Psoas muscle (tissue), 8 donors: ENCODE results near the gene KRT33A. TPM values are rescaled to one million over a fixed set of nuclear protein-coding genes. Genes with fewer than 3 reads are reported as not detected.
"Not testable (repeated sequence)": the region's sequence is repeated elsewhere in the genome, so short reads cannot be mapped to it uniquely, and the experiment has no call there.

Experiments used
- ATAC-seq, 4 donors: fragments of 200-7000 bp; cut with Tn5 transposase; one replicate each; pipeline ENCODE4 v1.9.1; 2020; ENCODE audit warnings: moderate library complexity in 3 of 4, mild to moderate bottlenecking in 2 of 4
- DNase-seq, 2 donors: peaks; one replicate each; pipeline ENCODE4 v3.0.0-alpha.2; 2020
- H3K27ac ChIP-seq: fragments of 200-600 bp; one replicate; pipeline ENCODE4 v1.8.0; 2022
- H3K27me3 ChIP-seq, 3 donors: fragments of 200-600 bp in 1 of 3; one replicate each; pipeline versions ENCODE4 v1.6.1 to v1.8.0; 2013 to 2022; ENCODE audit warnings: low read length in 2 of 3, mild to moderate bottlenecking in 2 of 3, moderate library complexity in 1 of 3; ENCODE audit not compliant: insufficient read depth in 3 of 3
- H3K36me3 ChIP-seq, 2 donors: fragments of 200-600 bp in 1 of 2; one replicate each; pipeline versions ENCODE4 v1.6.1 to v1.8.0; 2013 to 2022; ENCODE audit warnings: low read depth in 1 of 2, mild to moderate bottlenecking in 1 of 2, moderate library complexity in 1 of 2; ENCODE audit not compliant: insufficient read depth in 1 of 2
- H3K4me1 ChIP-seq: fragments of 200-600 bp; one replicate; pipeline ENCODE4 v1.8.0; 2022
- H3K4me3 ChIP-seq: fragments of 200-600 bp; one replicate; pipeline ENCODE4 v1.8.0; 2022; ENCODE audit warnings: mild to moderate bottlenecking
- H3K9me3 ChIP-seq: fragments of 200-600 bp; one replicate; pipeline ENCODE4 v1.8.0; 2022
- CTCF ChIP-seq: fragments of 200-600 bp; IDR thresholded peaks from one replicate; pipeline ENCODE4 v1.8.0; 2022; ENCODE audit warnings: antibody characterized with exemption
- WGBS, 3 donors: extraction: QIAGEN DNeasy Blood & Tissue Kit; methylation state at CpG; one replicate each; pipeline versions ENCODE4 v1.1.6 to v1.1.7; 2013; 5-methylcytosine and 5-hydroxymethylcytosine counted together
- intact Hi-C, 2 donors: fragments of 100-400 bp; cut with DNase I; formaldehyde crosslinking; loops; one replicate each; pipeline versions ENCODE4 v1.11.0 to v1.14.2; 2022
- polyA plus RNA-seq, 3 donors: library from polyadenylated mRNA; stranded (reverse); fragments of 200-250 nt; gene quantifications; one replicate each; pipeline ENCODE4 v1.2.3, GENCODE V29; 2013
- total RNA-seq, 4 donors: library from RNA; stranded (reverse); fragmentation: NEBNext Ultra II Directional in 2 of 4; extraction: Animal tissue kit (Norgen Biotek cat#: 25700) in 2 of 4; gene quantifications; one replicate each; pipeline versions ENCODE4 v1.2.1 to v1.2.4, GENCODE V29; 2021 to 2023
- donor health status: healthy with polysubstance abuse.
- donor health status: DM: no; HTN: no; CAD: no; lungs with moderate emphysema.
- donor health status: Bipolar disorder and iron deficiency.
- donor health status: healthy.
- donor health status: DM: yes; HTN: yes; CAD: no.
- donor health status: DM: no; HTN: no; CAD: no.
- donor health status: DM: no; HTN: no; CAD: no.
- donor health status: DM: yes; HTN: yes; CAD: no.

Gene KRT33A
- total and polyA plus RNA-seq, 7 donors, result not detected

GRCh38 chr17:41351177-41351576 is 549 bp upstream of the KRT33A start:
- no peak for DNase-seq

GRCh38 chr17:41347869-41348760 is 2.5 kb downstream of the KRT33A start:
- TF ChIP-seq CTCF, result no peak
- ATAC-seq (no peak), DNase-seq (no peak)
- intact Hi-C loops, result no loop called here
- 87 to 90% (median 87%) methylated on average over 7 of the region's 7 CpGs for WGBS, 3 donors
- Histone ChIP-seq H3K4me1 (no peaks in the 10 kb centered on the region), H3K27me3 (no peaks in the 10 kb centered on the region), H3K9me3 (no peaks in the 10 kb centered on the region), H3K4me3 (no peak overlapping the region), H3K36me3 (no peaks in the 10 kb centered on the region), H3K27ac (no peak overlapping the region)

More at GRCh38 chr17:41351177-41351576, 549 bp upstream of the KRT33A start:
- no peak for ATAC-seq
- H3K27ac ChIP-seq, result no peak overlapping the region
- H3K4me1 ChIP-seq, result no peaks in the 10 kb centered on the region
- H3K9me3 ChIP-seq, result no peaks in the 10 kb centered on the region
- intact Hi-C loops, result no loop called here
- no peaks in the 10 kb centered on the region for H3K36me3 ChIP-seq
- H3K27me3 ChIP-seq, result peaks cover 0 to 5% (median 3%) of the 10 kb centered on the region in 3 donors
- WGBS, 3 donors, result 73 to 81% (median 76%) methylated on average over 2 of the region's 2 CpGs
- no peak for TF ChIP-seq CTCF
- no peak overlapping the region for H3K4me3 ChIP-seq

GRCh38 chr17:41346421-41346820 is 4.2 kb downstream of the KRT33A start:
- H3K9me3 ChIP-seq, H3K36me3 ChIP-seq, H3K27ac ChIP-seq, H3K4me3 ChIP-seq, H3K27me3 ChIP-seq, DNase-seq, H3K4me1 ChIP-seq, ATAC-seq, intact Hi-C loops: not testable (repeated sequence)
- WGBS, 3 donors, result 90 to 92% (median 91%) methylated on average over 15 to 16 of the region's 16 CpGs

DNA sequence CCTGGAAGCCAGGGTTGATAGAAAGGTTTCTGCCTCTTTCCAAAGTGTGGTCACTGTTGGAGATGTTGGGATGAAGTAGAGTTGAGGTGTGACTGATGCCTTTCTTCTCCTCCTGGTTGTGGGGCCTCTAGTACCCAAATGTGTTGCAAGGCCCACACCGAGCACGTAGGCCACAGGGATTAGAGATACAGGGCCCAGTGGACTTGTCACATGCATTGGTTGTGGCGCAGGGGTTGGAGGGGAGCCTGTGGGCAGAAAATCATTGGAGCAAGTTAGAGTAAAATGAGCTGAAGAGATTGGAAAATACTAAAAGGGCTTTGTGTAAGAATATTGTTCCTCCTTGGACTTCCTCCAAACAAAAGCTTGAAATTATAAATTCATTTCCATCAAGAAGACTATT is 4.6 kb downstream of the KRT33A start:
- intact Hi-C loops, result no loop called here
- H3K4me3 ChIP-seq, result no peak overlapping the region
- TF ChIP-seq CTCF, result no peak
- H3K27ac ChIP-seq, result no peak overlapping the region
- no peaks in the 10 kb centered on the region for H3K4me1 ChIP-seq
- H3K36me3 ChIP-seq, result no peaks in the 10 kb centered on the region
- no peak for DNase-seq
- 84 to 87% (median 85%) methylated on average over 3 of the region's 3 CpGs for WGBS, 3 donors
- no peak for ATAC-seq
- no peaks in the 10 kb centered on the region for H3K9me3 ChIP-seq
- no peaks in the 10 kb centered on the region for H3K27me3 ChIP-seq

DNA sequence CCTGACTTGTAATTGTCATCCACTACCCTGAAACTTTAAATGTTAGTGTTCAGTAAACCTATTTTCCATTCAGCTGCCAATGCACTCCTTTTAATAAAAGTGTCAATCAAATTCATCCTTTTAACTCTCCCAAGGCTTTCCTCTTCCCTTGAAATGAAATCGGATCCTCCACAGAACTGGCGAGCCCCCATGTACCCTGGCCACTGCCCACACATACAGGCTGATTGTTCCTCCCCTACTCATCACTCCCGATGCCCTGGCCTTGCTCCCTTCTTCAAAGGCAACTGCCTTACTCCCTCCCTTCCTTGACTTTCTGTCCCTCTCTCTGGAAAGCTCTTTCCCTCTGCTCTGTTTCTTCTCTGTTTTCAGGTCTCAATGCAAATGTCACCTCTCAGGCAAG is 7.6 kb downstream of the KRT33A start:
- Histone ChIP-seq H3K27me3 (no peaks in the 10 kb centered on the region), H3K9me3 (no peaks in the 10 kb centered on the region), H3K27ac (no peak overlapping the region), H3K4me1 (no peaks in the 10 kb centered on the region), H3K36me3 (no peaks in the 10 kb centered on the region), H3K4me3 (no peak overlapping the region)
- TF ChIP-seq CTCF, result no peak
- intact Hi-C loops, result no loop called here
- WGBS, 3 donors, result 54 to 56% (median 54%) methylated on average over 3 of the region's 3 CpGs
- DNase-seq, result no peak
- no peak for ATAC-seq
